Nephron progenitor cell (in vitro differentiated cells): Measurements from ENCODE around the gene LMF1.
A peak's percentile ranks its signal among the peaks of the same experiment; 100 is the strongest.

ENCODE experiments used
- DNase-seq: peaks from one replicate; pipeline ENCODE4 v3.0.0; 2021
- H3K27ac Mint-ChIP-seq: 2 replicates; pipeline ENCODE4 v1.8.0; 2021; ENCODE audit warnings: mild to moderate bottlenecking, moderate library complexity, mixed read lengths
- H3K27me3 Mint-ChIP-seq: 2 replicates; pipeline ENCODE4 v1.8.0; 2021; ENCODE audit warnings: mild to moderate bottlenecking, low read depth, mixed read lengths; ENCODE audit not compliant: poor library complexity
- H3K36me3 Mint-ChIP-seq: 2 replicates; pipeline ENCODE4 v1.8.0; 2021; ENCODE audit warnings: low read depth, mixed read lengths
- H3K4me1 Mint-ChIP-seq: 2 replicates; pipeline ENCODE4 v1.8.0; 2021; ENCODE audit warnings: mixed read lengths
- H3K4me3 Mint-ChIP-seq: 2 replicates; pipeline ENCODE4 v1.8.0; 2021; ENCODE audit warnings: mild to moderate bottlenecking, moderate library complexity, mixed read lengths
- H3K9me3 Mint-ChIP-seq: 2 replicates; pipeline ENCODE4 v1.8.0; 2021; ENCODE audit warnings: mild to moderate bottlenecking, moderate library complexity, mixed read lengths
- TF ChIP-seq, protein P1 (sequence below): fragments of 200-600 bp; sonication (generic); IDR thresholded peaks from 2 replicates; pipeline ENCODE4 v1.5.0; 2021; ENCODE audit warnings: antibody characterized with exemption

Gene LMF1

DNA sequence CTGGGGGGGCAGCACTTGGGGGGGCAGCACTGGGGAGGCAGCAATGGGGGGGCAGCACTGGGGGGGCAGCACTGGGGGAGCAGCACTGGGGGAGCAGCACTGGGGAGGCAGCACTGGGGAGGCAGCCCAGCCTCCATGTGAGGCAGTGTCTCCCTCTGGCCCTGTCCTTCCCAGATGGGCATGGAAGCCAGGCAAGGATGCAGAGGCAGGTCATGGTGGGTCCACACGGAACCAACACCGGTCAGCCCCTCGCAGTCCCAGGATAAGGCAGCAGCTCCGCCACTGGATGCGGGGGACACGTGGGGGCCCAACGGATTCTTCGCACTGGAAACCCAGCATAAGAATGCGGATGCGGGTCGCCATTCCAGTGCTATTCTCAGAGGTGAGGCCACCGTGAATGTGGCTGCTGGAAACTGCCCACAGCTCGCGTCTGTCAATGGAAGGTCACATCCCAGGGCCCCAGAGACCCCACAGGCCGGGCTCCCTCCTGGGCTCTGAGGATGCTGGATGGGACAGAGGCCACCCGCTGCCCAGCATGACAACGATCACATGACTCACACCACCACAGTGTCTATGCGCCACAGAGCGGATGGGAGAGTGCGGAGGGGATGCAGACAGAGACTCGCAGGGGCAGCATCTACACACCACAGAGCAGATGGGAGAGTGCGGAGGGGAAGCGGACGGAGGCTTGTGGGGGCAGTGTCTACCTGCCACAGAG is 59.0 kb downstream of the LMF1 start:
- TF ChIP-seq, protein P1, sequence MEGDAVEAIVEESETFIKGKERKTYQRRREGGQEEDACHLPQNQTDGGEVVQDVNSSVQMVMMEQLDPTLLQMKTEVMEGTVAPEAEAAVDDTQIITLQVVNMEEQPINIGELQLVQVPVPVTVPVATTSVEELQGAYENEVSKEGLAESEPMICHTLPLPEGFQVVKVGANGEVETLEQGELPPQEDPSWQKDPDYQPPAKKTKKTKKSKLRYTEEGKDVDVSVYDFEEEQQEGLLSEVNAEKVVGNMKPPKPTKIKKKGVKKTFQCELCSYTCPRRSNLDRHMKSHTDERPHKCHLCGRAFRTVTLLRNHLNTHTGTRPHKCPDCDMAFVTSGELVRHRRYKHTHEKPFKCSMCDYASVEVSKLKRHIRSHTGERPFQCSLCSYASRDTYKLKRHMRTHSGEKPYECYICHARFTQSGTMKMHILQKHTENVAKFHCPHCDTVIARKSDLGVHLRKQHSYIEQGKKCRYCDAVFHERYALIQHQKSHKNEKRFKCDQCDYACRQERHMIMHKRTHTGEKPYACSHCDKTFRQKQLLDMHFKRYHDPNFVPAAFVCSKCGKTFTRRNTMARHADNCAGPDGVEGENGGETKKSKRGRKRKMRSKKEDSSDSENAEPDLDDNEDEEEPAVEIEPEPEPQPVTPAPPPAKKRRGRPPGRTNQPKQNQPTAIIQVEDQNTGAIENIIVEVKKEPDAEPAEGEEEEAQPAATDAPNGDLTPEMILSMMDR = no peak
- Mint-ChIP-seq H3K4me3 (no peak overlapping the region), H3K36me3 (peaks cover 31% of the 10 kb centered on the region), H3K4me1 (peaks cover 34% of the 10 kb centered on the region), H3K27ac (no peak overlapping the region), H3K27me3 (no peaks in the 10 kb centered on the region), H3K9me3 (peaks cover 4% of the 10 kb centered on the region)
- no peak for DNase-seq

DNA sequence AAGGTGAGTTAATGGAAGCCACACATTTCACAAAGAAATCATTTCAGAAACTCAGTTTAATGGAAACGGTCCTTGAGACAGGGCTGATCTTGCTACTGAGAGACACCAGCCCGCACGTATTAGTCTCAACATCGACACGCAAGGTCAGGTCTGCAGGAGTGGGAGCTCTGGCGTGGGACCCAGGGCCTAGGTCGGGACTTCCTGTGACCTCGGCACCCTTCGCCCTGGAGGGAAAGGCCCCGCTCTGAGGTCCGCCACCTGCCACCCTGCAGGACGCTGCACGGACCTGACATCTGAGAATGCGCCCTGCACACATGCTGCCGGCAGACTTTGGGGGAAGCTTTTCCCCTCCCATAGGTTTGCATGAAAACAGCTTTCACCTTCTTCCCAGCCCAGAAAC is 59.7 kb downstream of the LMF1 start:
- DNase-seq = no peak

GRCh38 chr16:910181-910580 is 60.6 kb downstream of the LMF1 start:
- DNase-seq = no peak
- no peak overlapping the region for H3K4me3 Mint-ChIP-seq
- peak overlapping the region; percentile 37 for H3K27ac Mint-ChIP-seq
- TF ChIP-seq, protein P1 = no peak
- H3K9me3 Mint-ChIP-seq = peaks cover 20% of the 10 kb centered on the region
- H3K27me3 Mint-ChIP-seq = no peaks in the 10 kb centered on the region
- peaks cover 46% of the 10 kb centered on the region for H3K36me3 Mint-ChIP-seq
- H3K4me1 Mint-ChIP-seq = peaks cover 37% of the 10 kb centered on the region

More for the DNA sequence above, 59.7 kb downstream of the LMF1 start:
- H3K27ac Mint-ChIP-seq = no peak overlapping the region
- peaks cover 11% of the 10 kb centered on the region for H3K9me3 Mint-ChIP-seq
- TF ChIP-seq, protein P1 = no peak
- H3K4me3 Mint-ChIP-seq = no peak overlapping the region
- H3K27me3 Mint-ChIP-seq = no peaks in the 10 kb centered on the region
- peaks cover 34% of the 10 kb centered on the region for H3K4me1 Mint-ChIP-seq
- peaks cover 37% of the 10 kb centered on the region for H3K36me3 Mint-ChIP-seq

DNA sequence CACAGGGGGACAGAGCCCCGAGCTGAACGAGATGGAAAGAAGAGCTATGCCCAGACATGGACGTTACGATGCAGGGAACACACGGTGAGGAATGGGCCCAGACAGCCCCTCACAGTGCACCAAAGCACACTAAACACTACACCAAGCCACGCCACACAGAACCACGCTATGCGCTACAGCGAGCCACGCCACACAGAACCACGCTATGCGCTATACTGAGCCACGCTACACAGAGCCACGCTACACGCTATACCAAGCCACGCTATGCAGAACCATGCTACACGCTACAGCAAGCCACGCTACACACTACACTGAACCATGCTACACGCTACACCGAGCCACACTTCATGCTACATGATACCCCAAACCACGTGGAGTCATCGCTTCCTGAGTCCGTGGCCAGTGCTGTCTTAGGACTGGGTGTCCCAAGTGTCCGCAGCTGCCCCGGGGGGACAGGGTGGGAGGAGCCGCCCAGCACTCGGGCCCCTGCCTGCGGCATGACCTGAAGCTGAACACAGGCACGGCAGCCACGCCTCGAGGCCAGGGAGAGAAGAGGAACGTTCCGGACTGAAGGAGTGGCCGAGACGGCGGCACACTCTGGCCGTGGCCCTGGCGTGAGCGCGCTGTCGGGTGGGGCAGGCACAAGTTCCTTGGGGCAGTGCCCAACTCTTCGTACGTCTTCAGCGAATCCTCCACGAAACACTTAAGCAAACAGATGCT is 61.3 kb downstream of the LMF1 start:
- Mint-ChIP-seq H3K27me3 (no peaks in the 10 kb centered on the region), H3K27ac (peak overlapping the region; percentile 37), H3K9me3 (peaks cover 23% of the 10 kb centered on the region), H3K4me1 (peaks cover 40% of the 10 kb centered on the region), H3K36me3 (peaks cover 51% of the 10 kb centered on the region), H3K4me3 (no peak overlapping the region)
- DNase-seq = no peak
- TF ChIP-seq, protein P1 = no peak

DNA sequence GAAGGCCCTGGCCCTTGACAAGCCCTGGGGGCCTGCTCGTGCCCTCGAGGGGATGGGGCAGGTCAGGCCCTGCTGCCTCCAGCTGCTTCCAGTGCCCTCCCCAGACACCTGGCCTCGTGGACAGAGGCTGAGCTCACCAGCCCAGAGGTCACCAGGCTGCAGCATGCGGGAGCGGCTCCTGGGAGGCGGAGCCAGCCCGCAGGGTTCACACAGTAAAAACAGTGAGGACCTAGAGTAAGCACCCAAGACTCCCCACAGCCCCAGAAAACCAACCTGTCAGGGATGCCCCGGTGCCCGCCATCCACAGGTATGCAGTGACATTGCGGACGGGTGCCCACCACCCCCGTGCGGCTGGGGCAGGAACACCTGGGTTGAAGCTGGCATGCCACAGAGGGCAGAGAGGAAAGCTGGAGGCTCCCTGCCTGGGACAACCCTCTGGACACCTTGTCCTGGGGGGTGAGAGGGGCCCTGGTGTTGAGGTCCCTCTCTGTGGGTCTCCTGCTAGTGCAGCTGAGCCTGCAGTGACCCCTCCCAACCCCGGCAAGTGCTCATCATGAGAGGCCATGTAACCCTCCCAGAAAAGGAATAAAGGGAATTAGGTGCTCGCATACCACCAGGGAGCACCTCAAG is 62.1 kb downstream of the LMF1 start:
- TF ChIP-seq, protein P1 = no peak
- Mint-ChIP-seq H3K4me3 (no peak overlapping the region), H3K9me3 (peaks cover 23% of the 10 kb centered on the region), H3K27me3 (no peaks in the 10 kb centered on the region), H3K36me3 (peaks cover 51% of the 10 kb centered on the region), H3K27ac (no peak overlapping the region), H3K4me1 (peaks cover 40% of the 10 kb centered on the region)
- DNase-seq = peak; percentile 2
